GM11168 (cell line): Measurements from ENCODE around the gene CAPN14.
"Not testable (repeated sequence)": the region's sequence is repeated elsewhere in the genome, so short reads cannot be mapped to it uniquely, and the experiment has no call there.

Source experiments
- in situ Hi-C: fragments of 300-500 bp; cut with MboI; formaldehyde crosslinking; loops from one replicate; pipeline ENCODE4 v1.12.0; 2022; ENCODE audit warnings: low sequenced_read_pairs; ENCODE audit not compliant: unreplicated experiment

CAPN14 gene

GRCh38 chr2:31202041-31202440 lies 15.3 kb downstream of the CAPN14 start:
- in situ Hi-C loops, result loop anchor here (10.0 kb wide), 1 partner anchor 83 kb away; no protein-coding TSS in a partner anchor

- in situ Hi-C loops, result loop anchor here (10.0 kb wide), 1 partner anchor 84 kb away; no protein-coding TSS in a partner anchor
These were observed 16.3 kb downstream of the CAPN14 start for GRCh38 chr2:31200972-31201371.

DNA sequence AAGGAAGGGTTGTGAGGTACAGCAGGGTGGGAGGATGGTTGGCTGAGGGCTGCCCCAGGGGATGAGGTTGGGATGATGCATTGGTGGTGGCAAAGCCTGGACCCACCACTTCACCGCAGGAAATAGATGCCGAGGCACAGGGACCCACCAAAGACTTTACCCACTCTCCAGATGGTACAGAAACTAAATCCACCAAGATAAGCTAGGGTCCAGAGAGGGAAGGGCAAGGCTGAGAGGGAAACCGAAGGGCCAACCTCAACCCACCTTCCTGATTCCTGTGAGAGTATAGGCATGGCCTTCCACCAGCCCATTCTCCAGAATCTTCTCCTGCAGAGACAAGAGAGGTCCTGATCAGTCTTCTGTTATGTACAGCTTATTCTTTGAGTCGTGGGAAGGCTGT lies 18.1 kb downstream of the CAPN14 start:
- in situ Hi-C loops, result no loop called here

- in situ Hi-C loops, result no loop called here
These were observed 19.6 kb downstream of the CAPN14 start for GRCh38 chr2:31197669-31198068.

- in situ Hi-C loops, result no loop called here
These were observed 20.1 kb downstream of the CAPN14 start for GRCh38 chr2:31197166-31197565.

- in situ Hi-C loops, result no loop called here
These were observed 20.7 kb downstream of the CAPN14 start for GRCh38 chr2:31196622-31197021.

- in situ Hi-C loops, result no loop called here
These were observed 23.5 kb downstream of the CAPN14 start for GRCh38 chr2:31193806-31194205.

DNA sequence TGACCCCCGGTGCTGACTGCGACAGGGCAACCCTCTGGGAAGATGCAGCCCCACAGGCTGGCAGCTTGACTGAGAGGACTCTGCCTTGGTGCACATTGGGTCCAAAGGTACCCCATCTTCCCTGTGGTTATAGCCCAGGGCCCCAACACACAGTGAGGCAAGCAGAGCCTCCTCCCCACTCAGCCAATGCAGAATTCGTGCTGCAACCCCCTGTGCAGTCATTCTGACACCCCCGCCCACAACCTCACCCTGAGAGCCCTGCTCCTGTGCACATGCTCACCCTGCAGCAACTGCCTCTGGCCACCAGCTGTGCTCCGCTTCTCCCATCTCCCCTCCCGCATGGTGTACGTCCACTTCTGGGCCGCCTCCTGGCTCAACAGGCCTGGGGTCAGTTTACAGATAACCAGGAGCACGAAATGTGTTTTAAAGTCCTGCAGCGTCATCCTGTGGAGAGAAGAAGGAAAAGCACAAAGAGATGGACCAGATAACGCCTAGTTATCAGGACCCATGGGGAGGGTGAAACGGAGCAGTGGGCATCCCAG lies 24.4 kb downstream of the CAPN14 start:
- in situ Hi-C loops, result no loop called here

DNA sequence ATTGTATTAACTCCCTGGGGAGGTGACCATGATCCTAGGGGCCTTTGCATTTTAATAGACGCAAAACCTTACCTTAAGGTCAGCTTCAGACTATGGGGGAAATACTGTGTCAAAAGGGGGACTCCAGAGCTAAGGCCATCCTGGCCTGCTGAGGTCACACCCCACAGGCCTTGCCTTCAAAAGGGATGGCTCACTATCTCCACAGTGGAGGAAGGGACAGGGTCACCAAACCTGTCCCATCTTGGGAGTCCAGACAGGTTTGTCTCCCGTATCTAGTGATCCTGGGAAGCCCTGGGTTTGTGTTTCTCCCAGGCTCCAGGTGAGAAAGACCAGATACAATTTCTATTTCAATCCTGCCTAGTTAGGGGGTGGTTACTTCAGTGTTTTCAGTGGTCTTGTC lies 24.9 kb downstream of the CAPN14 start:
- in situ Hi-C loops, result no loop called here

DNA sequence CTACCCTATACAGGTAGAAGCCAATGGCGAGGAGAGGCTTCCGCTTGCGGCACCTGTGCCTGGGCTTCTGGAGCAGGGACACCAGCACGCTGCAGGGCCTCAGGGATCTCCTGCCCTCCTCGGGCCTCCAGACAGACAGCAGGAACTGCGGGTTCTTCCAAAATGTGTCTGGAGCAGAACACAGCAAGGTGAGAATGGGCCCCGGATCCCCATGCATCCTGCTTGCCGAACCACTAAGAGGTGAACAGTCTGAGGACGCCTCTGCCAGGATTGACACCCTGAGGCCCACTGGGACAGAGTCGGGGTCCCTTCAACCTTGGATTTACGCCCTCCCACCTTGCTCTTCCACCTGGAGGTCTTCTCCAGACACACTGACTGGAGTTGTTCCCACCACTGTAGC lies 25.4 kb downstream of the CAPN14 start:
- in situ Hi-C loops, result no loop called here

GRCh38 chr2:31190188-31190587 lies 27.1 kb downstream of the CAPN14 start:
- in situ Hi-C loops, result no loop called here

GRCh38 chr2:31189141-31189540 lies 28.2 kb downstream of the CAPN14 start:
- in situ Hi-C loops, result no loop called here

DNA sequence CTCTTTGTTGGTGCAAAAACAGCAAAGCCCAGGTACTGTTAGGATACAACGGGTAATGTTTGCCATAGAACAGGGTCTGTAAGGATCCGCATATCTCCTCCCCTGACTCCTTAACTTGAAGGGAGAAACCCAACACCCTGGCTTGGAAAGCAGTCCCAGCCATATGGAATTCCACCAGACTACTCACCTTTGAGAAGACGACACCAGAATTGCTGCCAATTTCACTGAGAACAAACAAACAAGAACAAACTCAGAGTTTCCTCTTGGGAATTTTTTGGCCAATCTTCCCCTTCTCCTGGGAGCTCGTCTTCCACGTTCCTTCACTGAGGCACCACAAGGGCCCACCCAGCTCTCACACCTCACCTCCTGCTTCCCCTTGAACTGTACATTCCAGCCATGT lies 29.2 kb downstream of the CAPN14 start:
- in situ Hi-C loops, result no loop called here

DNA sequence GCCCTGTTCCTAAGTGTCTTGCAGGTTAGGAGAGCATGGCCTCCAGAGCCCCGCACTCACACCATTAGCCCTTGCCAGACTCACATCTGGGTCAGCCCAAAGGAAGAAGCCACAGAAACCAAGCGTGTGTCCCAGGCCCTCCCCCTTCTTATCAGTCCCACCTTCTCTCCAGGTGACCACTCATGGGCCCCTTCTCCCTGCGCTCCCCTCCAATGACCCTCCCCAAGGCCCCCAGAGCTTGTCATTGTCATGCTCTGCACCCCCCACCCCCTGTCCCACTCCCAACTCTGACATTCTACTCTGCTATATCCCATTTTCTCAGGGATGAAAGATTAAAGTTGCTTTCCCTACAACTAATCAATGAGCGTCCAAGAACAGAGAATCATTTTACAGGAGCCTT lies 30.1 kb downstream of the CAPN14 start:
- in situ Hi-C loops, result no loop called here

- in situ Hi-C loops, result not testable (repeated sequence)
These were observed 33.3 kb downstream of the CAPN14 start for GRCh38 chr2:31183973-31184372.

DNA sequence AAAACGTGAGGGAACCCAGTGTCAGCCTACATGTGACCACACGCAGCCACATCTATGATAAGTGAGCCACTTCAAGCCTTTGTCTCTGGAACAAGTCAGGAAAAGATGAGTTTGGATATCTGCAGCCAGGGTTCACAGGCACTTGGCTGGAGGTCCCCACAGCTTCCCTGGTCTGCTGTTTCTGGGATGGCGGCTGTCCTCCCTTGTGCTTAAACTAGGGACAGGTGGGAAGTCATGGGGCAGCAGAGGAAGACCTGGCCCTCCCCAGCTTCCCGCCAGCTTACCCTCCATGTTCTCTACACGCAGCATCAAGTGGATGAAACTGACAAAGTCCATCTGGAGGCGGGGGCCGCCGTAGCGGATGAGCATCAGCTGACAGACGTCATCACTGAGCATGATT lies 40.6 kb downstream of the CAPN14 start:
- in situ Hi-C loops, result loop anchor here (10.0 kb wide), 1 partner anchor 462 kb away; no protein-coding TSS in a partner anchor

GRCh38 chr2:31171142-31171541 lies 46.2 kb downstream of the CAPN14 start:
- in situ Hi-C loops, result loop anchor here (10.0 to 25.0 kb wide), 2 partner anchors 166 to 456 kb away; no protein-coding TSS in a partner anchor

GRCh38 chr2:31170071-31170698 lies 47.1 kb downstream of the CAPN14 start:
- in situ Hi-C loops, result loop anchor here (10.0 to 25.0 kb wide), 2 partner anchors 167 to 455 kb away; no protein-coding TSS in a partner anchor

DNA sequence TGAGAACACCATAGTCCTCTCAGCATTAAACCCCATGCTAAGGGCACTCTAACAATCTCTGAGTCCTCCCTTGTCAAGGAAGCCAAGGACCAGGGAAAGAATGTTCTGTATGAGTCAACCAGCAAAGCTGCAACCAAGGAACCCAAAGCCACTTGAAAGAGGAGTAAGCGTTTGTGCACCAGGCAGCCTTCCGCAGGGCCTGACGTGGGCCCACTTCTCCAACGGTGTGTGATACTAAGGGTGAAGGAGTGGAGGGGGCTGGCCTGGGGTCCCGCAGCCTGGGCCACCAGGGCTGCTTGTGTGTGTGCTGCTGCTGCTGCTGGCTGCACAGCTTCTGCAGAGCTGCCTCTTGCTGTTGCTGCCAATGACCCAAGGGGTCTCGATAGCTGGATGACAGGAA lies 49.0 kb downstream of the CAPN14 start:
- in situ Hi-C loops, result loop anchor here (25.0 kb wide), 1 partner anchor 169 kb away; no protein-coding TSS in a partner anchor

DNA sequence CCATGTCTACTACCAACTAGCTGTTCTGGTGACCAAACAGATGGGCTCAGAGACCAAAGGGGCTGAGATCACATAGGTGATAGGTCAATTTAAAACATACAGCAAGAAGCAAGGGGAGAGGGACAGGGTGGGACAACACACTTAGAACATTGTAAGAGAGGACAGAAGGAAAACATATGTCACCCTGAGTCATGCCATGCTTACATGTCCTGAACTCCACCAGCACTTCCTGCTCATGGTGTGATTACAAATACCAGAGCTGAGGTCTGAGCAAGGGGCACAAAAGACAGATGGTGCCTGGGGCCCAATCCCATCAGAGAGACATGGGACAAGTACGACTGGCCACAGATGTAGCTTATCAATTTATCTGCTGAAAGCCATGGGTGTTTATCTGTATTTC lies 50.4 kb downstream of the CAPN14 start:
- in situ Hi-C loops, result loop anchor here (25.0 kb wide), 1 partner anchor 170 kb away; no protein-coding TSS in a partner anchor

GRCh38 chr2:31163011-31163539 lies 54.2 kb downstream of the CAPN14 start:
- in situ Hi-C loops, result loop anchor here (25.0 kb wide), 1 partner anchor 174 kb away; no protein-coding TSS in a partner anchor
